Superior temporal gyrus (tissue), 1 donor: ENCODE measurements around the gene CCRL2.
"Not testable (repeated sequence)": the region's sequence is repeated elsewhere in the genome, so short reads cannot be mapped to it uniquely, and the experiment has no call there.

Experiments
- DNase-seq: peaks from one replicate; pipeline ENCODE4 v3.0.0-alpha.2; 2016; ENCODE audit errors: extremely low spot score

The CCRL2 gene

GRCh38 chr3:46380471-46381221 is 26.4 kb upstream of the CCRL2 start:
- DNase-seq = no peak

- DNase-seq = no peak
Observed at GRCh38 chr3:46381625-46382024, 25.4 kb upstream of the CCRL2 start.

- DNase-seq = no peak
Observed at GRCh38 chr3:46383211-46383950, 23.7 kb upstream of the CCRL2 start.

GRCh38 chr3:46383951-46384330 is 23.1 kb upstream of the CCRL2 start:
- DNase-seq = no peak

GRCh38 chr3:46386205-46386604 is 20.9 kb upstream of the CCRL2 start:
- no peak for DNase-seq

GRCh38 chr3:46388847-46389246 is 18.2 kb upstream of the CCRL2 start:
- not testable (repeated sequence) for DNase-seq

GRCh38 chr3:46389306-46389705 is 17.8 kb upstream of the CCRL2 start:
- DNase-seq = no peak

- DNase-seq = not testable (repeated sequence)
Observed at GRCh38 chr3:46391526-46391925, 15.5 kb upstream of the CCRL2 start.

GRCh38 chr3:46393011-46393410 is 14.0 kb upstream of the CCRL2 start:
- DNase-seq = no peak

- no peak for DNase-seq
Observed at GRCh38 chr3:46393554-46394434, 13.3 kb upstream of the CCRL2 start.

- no peak for DNase-seq
Observed at GRCh38 chr3:46395210-46395661, 11.8 kb upstream of the CCRL2 start.

- DNase-seq = no peak
Observed at GRCh38 chr3:46395766-46396530, 11.1 kb upstream of the CCRL2 start.

GRCh38 chr3:46397111-46397510 is 9.9 kb upstream of the CCRL2 start:
- DNase-seq = no peak

- DNase-seq = no peak
Observed at GRCh38 chr3:46398186-46398955, 8.7 kb upstream of the CCRL2 start.

- no peak for DNase-seq
Observed at GRCh38 chr3:46399098-46399497, 8.0 kb upstream of the CCRL2 start.

GRCh38 chr3:46399557-46399956 is 7.5 kb upstream of the CCRL2 start:
- no peak for DNase-seq

- DNase-seq = no peak
Observed at GRCh38 chr3:46400000-46400734, 6.9 kb upstream of the CCRL2 start.

GRCh38 chr3:46400846-46401245 is 6.2 kb upstream of the CCRL2 start:
- no peak for DNase-seq

GRCh38 chr3:46401579-46401978 is 5.5 kb upstream of the CCRL2 start:
- DNase-seq = no peak

- not testable (repeated sequence) for DNase-seq
Observed at GRCh38 chr3:46402902-46403301, 4.2 kb upstream of the CCRL2 start.
